Upper lobe of left lung (tissue), 4 donors: Measurements from ENCODE around the gene PRR5L.

Experiments used
- EP300 ChIP-seq, 4 donors: sonication (generic); formaldehyde crosslinking; IDR thresholded peaks; one replicate each; pipeline ENCODE4 v1.5.1; 2017; ENCODE audit warnings: antibody characterized with exemption in 4 of 4, control low read depth in 2 of 4
- POLR2A ChIP-seq, 4 donors: fragments of 450-650 bp; IDR thresholded peaks; one replicate each; pipeline ENCODE4 v1.5.1; 2016 to 2017; ENCODE audit warnings: antibody characterized with exemption in 4 of 4, mild to moderate bottlenecking in 2 of 4
- POLR2AphosphoS5 ChIP-seq, 2 donors: sonication (generic); formaldehyde crosslinking; IDR thresholded peaks; one replicate each; pipeline ENCODE4 v1.5.1; 2017; ENCODE audit warnings: antibody characterized with exemption in 2 of 2

- no peak for TF ChIP-seq POLR2A (IDR thresholded peaks at IDR 0.05)
- TF ChIP-seq POLR2AphosphoS5 (IDR thresholded peaks at IDR 0.05): peak in 1 of 2 donors; percentile 60
- no peak for TF ChIP-seq EP300 (IDR thresholded peaks at IDR 0.05)
These were observed 109.7 kb downstream of the PRR5L start for GRCh38 chr11:36405585-36406367.
